Right hindlimb (tissue), 1 donor: Measurements from ENCODE around the gene CLSTN2.

Source experiments
- DNase-seq: peaks from one replicate; pipeline ENCODE4 v3.0.0-alpha.2; 2018

CLSTN2 gene

DNA sequence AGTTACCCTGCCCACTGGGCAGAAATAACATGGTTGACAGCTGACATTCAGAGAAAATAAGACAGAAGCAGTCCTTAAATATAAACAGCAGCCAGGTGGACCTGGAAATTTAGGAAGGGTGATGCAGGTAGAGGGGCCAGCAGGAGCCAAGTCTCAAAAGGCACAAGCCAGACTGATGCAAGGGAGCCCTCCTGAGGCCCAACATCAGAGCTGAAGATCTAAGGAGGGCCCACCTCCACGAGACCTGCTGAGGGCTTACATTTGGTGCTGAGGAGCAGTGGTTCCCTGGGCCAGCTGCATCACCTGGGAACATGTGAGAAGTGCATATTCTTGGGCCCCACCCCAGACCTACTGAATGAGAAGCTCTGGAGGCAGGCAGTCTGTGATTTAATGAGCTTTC, 637.3 kb downstream of the CLSTN2 start:
- DNase-seq: no peak

DNA sequence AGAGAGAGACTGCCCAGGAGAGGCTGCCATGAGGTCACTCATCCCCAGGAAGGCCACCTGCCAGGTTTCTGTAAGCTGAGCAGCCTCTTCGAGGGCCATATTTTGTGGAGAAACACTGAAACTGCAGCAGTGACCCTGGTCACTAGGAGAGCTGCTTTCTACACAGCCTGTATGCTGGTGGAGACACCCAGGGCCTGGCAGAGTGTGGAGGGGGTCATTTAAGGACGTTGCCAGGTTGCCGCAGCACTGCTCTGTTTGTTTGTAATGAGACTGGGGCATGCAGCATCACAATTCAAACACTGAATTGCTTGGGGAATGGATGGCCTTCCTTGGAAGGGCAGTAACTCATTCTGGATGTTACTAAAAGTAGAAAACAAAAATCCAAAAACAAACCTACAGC, 638.0 kb downstream of the CLSTN2 start:
- DNase-seq: no peak

DNA sequence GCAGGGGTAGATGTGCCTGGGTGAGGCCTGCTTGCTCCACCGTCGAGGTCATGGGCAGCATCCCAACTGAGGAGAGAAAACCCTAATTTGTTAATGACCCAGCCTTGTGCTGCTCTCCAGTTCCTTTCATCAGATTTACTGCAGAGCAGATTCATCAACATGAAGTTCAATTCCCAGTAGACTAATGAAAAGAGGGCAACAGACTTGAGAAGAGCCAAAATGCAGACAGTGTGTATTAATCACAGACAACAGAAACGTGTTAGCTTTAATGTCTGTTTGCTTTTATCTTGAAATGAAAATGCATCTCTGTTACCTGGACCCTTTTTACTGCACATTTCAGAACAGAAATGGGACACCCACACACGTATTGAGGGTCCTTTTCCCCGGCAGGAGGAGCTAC, 639.4 kb downstream of the CLSTN2 start:
- DNase-seq: no peak

DNA sequence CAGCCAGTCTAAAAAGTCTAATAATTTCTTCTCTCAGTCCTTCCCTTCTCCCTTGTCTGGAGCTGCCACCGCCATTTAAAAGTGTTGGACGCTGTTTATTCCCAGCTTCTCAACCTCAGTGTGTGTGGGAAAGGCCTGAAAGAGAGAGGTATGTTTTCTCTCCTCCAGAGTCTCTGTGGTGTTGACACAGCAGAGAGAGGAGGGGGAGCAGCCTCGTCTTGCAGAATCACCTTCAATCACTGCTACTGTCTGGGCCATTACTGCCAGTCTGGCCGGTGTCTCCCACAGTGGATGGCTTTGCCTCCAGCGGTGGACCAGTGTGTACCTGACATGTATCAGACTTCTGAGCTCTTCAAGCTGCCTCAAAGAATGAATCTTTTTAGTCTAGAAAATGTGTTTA, 641.5 kb downstream of the CLSTN2 start:
- DNase-seq: no peak

DNA sequence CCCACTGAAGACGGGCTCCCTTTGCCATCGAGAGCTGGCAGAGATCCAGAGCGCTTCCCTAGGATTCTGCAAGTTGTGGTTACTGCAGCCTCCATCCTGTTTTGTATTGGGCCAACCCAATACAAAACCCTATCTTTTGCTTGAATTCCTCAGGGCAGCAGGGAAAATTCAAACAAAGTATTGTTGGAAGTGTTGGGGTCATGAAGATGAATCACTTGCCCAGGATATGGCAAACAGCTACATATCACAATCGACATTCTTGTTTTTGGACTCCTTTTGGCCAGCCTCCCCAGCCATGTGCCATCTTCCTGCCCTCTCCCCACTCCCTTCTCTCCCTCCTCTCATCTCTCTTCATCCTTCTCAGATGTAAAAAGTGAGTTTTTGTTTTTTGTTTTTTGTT, 642.9 kb downstream of the CLSTN2 start:
- DNase-seq: no peak

DNA sequence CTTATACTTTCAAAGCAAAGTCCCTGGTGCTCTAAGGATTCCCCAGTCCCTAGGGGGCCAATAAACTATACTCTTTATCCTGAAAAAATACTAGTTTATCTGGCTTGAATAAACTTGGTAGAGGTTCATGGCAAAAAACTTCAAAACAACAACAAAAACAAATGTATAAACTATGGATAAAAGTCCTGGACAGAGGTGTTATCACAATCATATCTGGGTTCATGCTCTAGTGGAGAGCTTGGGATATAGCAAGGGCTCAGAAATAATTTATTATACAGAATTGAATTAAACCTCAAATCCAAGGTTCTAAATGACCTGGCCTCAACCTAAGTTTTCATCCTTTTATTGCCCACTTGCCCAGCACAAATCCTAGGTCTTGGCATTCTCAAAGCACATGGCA, 644.3 kb downstream of the CLSTN2 start:
- no peak for DNase-seq

DNA sequence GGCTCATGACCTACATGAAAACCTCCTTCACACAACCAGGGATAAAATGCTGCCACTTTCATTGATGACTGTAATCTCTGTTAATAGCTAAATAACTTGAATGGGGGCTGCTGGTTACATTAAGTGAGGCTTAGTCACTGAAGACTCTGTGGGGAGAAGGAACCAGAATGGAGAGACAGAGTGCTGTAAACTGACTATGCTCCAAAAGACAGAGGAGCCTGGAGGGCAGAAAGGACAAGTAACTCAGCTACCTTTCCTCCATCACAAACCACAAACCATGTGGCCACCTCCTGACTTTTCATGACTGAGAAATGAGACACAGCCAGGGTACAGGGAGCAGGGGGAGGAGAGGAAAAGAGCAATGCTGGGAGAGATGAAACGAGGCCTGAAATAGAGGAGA, 645.8 kb downstream of the CLSTN2 start:
- DNase-seq: no peak

DNA sequence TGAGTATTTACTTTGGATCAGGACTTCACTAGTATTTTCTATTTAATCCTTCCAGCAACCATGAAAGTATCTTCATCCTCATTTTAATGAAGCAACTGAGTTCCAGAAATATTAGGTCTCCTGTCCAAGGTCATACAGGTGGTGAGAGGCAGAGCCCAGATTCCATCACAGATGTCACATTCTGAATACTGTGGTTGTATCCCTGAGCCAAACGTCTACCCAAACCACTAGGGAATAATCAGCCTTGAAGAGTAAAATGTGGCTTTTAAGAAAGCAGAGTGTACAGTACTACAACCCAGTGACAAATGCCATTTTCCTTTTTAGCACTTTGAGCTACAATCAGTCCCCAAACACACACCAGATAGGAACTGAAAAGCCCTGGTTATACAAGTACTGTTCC, 649.6 kb downstream of the CLSTN2 start:
- DNase-seq: no peak

DNA sequence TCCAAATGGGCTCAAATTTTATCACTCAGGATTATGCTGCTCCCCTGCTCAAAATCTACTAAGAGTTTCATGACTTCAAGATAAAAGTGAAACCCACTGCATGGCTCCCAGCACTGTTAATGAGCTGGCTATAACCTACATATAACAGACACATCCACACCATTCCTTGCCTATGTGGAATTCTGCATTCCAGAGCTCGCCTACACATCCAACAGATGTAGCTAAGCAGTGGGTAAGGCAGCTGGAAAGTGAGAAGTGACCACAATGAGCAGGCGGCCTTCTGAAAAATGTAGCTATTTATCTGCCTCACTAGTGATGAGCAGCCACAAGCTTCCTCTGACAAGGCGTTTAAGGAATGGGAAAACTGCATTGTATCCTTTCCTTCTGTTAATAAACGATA, 650.8 kb downstream of the CLSTN2 start:
- DNase-seq: no peak

DNA sequence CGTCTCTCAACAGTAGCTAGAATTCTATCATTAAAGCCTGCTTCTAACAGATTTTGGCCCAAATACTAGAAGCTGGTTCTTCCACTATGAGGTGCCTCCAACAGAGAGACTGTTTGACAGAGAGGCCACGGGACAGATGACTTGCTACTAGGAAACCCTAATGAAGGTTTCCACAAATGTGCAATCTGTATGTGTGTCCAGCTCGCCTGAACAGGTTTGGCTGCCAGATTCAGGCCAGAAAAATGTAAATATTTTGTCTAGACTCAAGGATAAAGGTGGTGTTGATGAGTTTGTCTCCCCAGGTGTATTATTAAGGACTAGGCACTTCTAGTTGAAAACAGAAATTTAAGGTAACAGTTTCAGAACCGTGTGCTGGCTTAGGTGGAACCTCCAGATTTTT, 651.3 kb downstream of the CLSTN2 start:
- no peak for DNase-seq

DNA sequence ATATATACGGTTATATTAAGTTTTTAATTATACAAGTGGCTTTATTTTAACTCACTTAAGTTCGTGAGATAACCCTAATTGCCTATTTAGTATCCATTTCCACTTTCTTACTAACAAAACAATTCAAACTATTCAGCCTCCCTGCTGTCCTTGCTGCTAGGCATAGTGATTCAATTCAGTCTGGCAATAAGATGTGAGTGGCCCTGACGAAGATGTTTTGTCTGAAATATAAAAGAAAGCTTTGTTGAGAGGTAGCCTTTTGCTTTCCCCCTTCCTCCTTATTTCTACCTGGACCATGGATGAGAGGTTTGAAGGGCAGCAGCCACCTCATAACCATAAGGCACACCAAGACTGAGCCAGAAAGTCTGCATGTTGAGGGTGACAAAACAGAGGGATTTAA, 653.6 kb downstream of the CLSTN2 start:
- no peak for DNase-seq

DNA sequence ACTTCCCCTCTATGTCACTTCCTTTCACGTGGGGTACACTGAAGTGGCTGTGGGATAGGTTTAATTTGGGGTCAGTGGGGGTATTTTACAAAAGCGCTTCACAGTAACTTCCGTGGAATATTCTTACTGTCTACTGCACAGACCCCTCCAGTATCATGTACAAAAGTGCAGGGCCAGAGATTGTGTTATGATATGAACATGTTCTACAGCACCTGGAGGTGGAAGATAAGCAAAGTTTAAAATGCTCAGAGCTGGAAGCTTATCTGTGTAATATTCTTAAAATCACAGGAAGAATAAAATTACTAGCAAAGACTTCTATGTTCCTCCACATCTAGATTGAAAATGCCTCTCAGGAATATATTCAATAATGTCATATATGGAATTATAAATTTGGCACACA, 658.8 kb downstream of the CLSTN2 start:
- DNase-seq: no peak

DNA sequence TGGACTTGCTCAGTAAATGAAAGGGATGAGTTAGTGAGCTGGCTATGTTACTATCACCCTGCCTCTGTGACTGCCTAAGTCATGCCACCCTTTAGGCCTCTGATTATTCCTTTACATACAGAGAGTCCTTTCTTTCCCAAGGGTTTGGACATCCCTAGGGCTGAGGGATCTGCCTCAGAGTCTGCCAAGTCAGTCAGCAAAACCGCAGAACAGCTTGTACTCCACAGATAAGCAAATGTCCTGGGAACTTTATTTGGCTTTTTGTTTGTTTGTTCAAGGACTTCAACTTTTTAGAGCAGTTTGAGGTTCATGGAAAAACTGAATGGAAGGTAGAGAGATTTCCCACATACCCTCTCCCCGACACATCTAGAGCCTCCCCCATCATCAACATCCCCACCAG, 660.3 kb downstream of the CLSTN2 start:
- no peak for DNase-seq

DNA sequence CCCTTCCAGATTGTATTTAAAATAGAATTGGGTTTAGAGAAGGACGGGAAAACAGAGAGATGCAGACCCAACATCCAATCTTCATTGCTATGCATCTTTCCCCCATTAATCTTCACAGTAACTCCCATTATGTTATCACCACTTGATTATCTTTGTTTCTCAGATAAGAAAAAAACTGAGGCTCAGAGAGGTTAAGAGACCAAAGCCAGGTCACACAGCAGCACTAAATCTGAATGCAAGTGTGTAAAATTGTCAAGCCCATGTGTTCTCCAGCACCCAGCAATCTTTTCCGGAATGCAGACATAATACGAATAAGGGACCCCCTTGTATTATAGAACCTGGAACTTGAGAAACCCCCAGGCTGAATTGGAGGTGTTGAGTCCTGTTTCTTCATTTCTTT, 662.4 kb downstream of the CLSTN2 start:
- no peak for DNase-seq

DNA sequence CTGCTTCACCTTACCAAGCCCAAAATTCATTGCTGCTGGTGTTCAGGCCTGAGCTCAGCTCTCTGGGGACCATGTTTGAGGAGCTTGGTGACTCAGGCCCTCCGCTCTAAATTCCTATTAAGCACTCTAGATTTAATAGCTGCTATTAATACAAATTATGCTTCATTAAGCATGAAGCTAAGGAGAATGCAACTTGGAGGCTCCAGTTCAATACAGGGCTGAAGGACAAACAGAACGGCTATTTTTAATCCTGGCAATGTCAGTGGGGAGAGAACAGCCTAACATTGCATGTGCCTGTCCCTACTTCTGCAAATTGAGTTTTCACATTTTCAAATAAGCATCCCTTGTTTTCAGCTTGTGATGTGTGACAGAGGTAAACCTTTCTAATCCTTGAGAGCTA, 662.8 kb downstream of the CLSTN2 start:
- DNase-seq: no peak

DNA sequence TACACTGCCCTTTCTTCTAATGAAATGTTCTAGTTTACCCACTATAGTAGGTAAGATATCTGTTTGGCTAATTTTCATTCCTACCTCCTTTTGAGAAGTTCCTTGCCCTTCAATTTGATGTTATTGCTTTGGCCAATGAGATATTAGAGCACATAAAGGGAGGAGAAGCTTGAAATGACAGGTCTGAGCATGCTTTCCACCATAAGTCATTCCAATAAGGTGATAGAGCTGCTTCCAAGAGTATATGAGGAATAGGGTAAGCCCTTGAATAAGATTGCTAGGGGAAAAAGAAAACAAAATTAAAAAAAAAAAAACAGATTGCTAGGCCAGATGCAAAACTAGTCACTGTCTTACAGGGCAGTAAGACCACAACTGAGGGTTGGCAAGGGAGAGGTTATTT, 664.0 kb downstream of the CLSTN2 start:
- DNase-seq: no peak

DNA sequence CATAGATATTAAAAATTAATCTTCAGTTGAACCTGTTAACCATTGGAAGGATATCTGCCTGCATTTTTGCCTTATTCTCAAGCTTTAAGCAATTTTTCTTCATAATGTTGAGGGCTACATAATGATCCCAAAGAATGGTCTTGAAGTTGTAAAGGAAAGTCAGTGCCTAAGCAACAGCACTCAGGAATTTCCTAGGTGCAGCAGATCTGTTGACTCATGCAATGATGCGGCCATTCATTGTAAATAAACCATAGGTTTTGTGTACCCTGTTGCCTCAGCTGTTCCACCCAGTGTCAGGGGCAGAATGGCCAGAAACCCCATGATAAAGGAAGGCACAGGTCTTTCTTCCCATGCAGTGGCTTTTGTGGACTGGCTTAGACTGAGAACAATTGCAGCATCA, 664.5 kb downstream of the CLSTN2 start:
- DNase-seq: no peak

DNA sequence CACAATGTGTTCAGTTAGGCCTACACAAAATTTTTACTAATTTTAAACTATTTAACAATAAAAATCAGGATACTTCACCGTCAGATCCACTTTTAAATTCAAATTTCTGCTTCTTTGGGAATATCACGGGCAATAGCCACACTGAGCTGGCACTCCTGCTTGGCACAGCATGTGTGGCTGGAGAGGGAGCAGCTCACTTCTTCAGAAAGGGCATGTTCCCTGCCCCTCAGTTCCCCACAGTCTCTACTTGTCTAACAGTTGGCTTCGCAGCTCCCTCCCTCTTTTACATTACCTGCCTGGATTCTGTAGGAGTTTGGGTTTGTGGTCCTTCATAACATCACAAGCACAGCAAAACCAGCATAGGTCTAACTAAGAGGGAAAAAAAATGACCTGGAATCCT, 666.9 kb downstream of the CLSTN2 start:
- no peak for DNase-seq

DNA sequence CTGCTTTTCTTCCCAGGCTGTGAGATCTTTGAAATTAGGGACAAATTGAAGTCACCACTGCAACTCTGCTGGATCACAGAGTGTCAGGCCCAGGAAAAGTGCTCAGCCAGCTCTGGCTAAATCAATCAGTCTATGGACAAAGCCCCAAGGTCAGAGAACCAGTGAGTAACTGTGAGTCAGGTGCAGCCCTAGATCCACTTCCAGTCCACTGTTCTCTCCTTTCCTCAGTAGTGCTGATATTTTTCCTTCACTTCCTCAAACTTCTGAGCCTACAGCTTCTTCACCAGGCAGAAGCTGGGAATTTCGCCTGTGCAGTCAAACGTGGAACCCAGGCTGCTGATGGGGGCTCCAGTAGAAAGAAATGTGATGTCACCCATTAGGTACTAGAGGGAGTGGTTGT, 667.8 kb downstream of the CLSTN2 start:
- no peak for DNase-seq

DNA sequence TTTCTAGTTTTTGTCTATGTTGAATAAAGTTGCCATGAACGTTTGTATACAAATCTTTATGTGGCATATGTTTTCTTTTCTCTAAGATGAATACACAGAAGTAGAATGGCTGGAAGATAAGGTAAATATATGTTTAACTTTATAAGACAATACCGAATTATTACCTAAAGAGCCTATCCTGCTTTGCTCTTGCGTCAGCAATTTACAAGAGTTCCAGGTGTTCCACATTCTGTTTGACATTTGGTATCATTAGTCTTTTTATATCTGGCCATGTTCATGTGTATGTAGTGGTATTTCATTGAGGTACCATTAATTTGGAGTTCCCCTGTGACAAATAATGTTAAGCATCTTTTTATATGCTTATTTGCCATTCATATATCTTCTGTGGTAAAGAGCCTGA, 668.8 kb downstream of the CLSTN2 start:
- DNase-seq: no peak

DNA sequence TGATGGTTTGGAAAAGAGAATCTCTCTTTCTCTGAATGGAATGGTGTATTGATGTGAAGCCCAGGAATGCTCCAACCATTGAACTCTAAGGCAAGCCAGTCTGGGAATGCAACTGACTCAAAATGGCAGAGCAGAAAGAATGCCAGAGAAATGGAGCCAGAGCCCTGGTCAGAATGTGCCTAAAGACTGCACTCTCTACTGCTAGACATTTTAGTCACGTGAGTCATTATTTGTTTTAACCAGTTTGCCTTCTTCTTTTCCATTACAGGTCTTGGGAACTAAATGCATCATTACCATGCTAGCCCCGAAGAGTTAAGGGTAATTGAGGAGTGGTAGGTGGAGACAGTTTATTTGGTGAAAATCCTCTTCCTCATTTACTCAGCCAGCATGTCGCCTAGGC, 675.6 kb downstream of the CLSTN2 start:
- DNase-seq: no peak

DNA sequence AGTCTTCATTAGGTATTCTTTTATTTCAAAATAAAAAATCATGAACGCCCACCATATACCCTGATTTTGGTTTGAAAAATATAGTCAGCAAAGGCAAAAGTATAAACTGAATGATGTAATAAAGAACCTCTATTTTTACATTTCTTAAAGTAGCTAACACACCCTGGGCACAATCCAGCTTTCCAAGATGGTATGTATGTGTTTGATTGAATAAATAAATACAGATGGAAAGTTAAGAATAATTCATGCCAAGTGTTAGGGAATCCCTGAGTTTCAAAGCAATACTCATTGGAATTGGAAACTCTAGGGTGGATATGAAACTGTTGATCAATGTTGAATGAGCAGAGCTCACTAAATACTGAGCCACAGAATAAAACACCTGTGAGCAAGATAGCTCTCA, 679.0 kb downstream of the CLSTN2 start:
- DNase-seq: no peak

DNA sequence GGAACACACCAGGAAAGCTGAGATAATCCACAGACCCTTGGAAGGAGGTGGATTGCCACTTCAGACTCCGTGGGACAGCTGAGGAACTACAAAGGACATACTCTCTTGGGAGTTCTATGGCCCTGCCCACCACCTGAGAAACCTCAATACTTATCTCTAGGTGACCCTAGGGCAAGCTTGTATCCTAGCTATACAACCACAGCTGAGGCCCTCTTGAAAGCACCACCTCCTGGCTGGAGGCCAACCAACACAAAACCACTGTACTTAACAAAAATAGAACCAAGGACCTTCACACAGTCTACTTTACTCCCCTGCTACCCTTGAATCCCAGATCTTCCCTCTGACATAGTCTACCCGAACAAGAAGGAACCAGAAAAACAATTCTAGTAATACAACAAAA, 682.1 kb downstream of the CLSTN2 start:
- DNase-seq: no peak

DNA sequence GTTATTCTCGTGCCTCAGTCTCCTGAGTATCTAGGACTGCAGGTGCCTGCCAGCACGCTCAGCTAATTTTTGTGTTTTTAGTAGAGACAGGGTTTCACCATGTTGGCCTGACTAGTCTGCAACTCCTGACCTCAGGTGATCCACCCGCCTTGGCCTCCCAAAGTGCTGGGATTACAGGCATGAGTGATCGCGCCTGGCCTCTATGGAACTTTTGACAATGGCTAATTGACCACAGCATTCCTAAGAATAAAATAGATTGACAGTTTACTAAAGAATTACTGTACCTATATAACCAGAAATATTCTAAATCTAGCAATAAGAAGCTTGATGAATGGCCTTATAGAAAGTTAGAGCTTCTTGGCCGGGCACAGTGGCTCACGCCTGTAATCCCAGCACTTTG, 691.9 kb downstream of the CLSTN2 start:
- DNase-seq: no peak
